HCT116 (cell line): ENCODE data around the gene ZNF567. TPM values are rescaled to one million over a fixed set of nuclear protein-coding genes. Genes with fewer than 3 reads are reported as not detected.

Source experiments
- ATAC-seq: fragments of 200-7000 bp; cut with Tn5 transposase; 2 replicates; pipeline ENCODE4 v1.9.1; 2020; ENCODE audit warnings: mild to moderate bottlenecking, moderate library complexity
- BruUV-seq: library from RNA; stranded (reverse); fragments of 400-500 nt; replicated peaks from 2 replicates; lab custom pipeline; 2021; lab: Mats Ljungman, UMichigan
- CTCF ChIA-PET: fragments of 300-600 bp; sonication (Branson Sonifier 250); formaldehyde crosslinking; loops from one replicate; lab custom pipeline; 2021; ENCODE audit warnings: antibody characterized with exemption; lab: Charles Lee
- POLR2A ChIA-PET: fragments of 300-600, 350-600 bp; sonication (Branson Sonifier 250); formaldehyde crosslinking; loops from one replicate; lab custom pipeline; 2021; ENCODE audit warnings: antibody characterized with exemption; lab: Charles Lee
- RAD21 ChIA-PET, 2 experiments: fragments of 300-600 bp; sonication (Branson Sonifier 250); formaldehyde crosslinking; loops; one replicate each; lab custom pipeline; 2023; ENCODE audit warnings: low total read pairs in 2 of 2; ENCODE audit not compliant: uncharacterized antibody in 2 of 2, unreplicated experiment in 2 of 2, low non-redundant PET in 1 of 2; lab: Charles Lee
- DNase-seq: peaks from one replicate; pipeline ENCODE4 v3.0.0-alpha.2; 2010; ENCODE audit warnings: low read depth, low spot score
- H2AFZ ChIP-seq: fragments of 200-600 bp; shearing (Covaris generic), sonication (generic); 2 replicates; pipeline ENCODE4 v1.6.1; 2017; ENCODE audit warnings: low read depth, mixed run types, mixed read lengths, antibody characterized with exemption, low read length; ENCODE audit not compliant: poor library complexity, severe bottlenecking
- H3K27ac ChIP-seq: 2 replicates; pipeline ENCODE4 v1.5.1; 2012; ENCODE audit warnings: low read depth, low read length
- H3K27me3 ChIP-seq: fragments of 200-600 bp; sonication (generic); 2 replicates; pipeline ENCODE4 v1.6.1; 2016; ENCODE audit warnings: mixed run types, low read length, mixed read lengths; ENCODE audit not compliant: insufficient read depth
- H3K36me3 ChIP-seq, 2 experiments: fragments of 200-500 bp in 1 of 2; fragments of 200-600 bp in 1 of 2; sonication (Bioruptor generic) in 1 of 2; sonication (generic) in 1 of 2; 2 replicates each; pipeline versions ENCODE4 v1.5.1 to v1.6.1; 2014 to 2016; ENCODE audit warnings: low read length in 2 of 2, inconsistent platforms in 1 of 2, mixed read lengths in 1 of 2, mixed run types in 1 of 2; ENCODE audit not compliant: insufficient read depth in 2 of 2, control insufficient read depth in 1 of 2
- H3K4me1 ChIP-seq, 2 experiments: fragments of 200-600 bp in 1 of 2; sonication (generic) in 1 of 2; 2 replicates each; pipeline versions ENCODE4 v1.5.1 to v1.6.1; 2012 to 2017; ENCODE audit warnings: low read length in 2 of 2, inconsistent platforms in 1 of 2, mild to moderate bottlenecking in 1 of 2, mixed read lengths in 1 of 2, mixed run types in 1 of 2, moderate library complexity in 1 of 2; ENCODE audit not compliant: insufficient read depth in 2 of 2, control insufficient read depth in 1 of 2
- H3K4me2 ChIP-seq: fragments of 200-600 bp; sonication (generic); 2 replicates; pipeline ENCODE4 v1.6.1; 2017; ENCODE audit warnings: mixed run types, low read length, mixed read lengths
- H3K4me3 ChIP-seq, 2 experiments: fragments of 200-600 bp in 1 of 2; sonication (generic) in 1 of 2; replicated peaks in 1 of 2; 2 replicates each; pipeline ENCODE4 v1.5.1; 2011 to 2016; ENCODE audit warnings: low read length in 2 of 2, control low read depth in 1 of 2, low read depth in 1 of 2, mild to moderate bottlenecking in 1 of 2, mixed read lengths in 1 of 2, mixed run types in 1 of 2
- H3K79me2 ChIP-seq: fragments of 200-600 bp; sonication (generic); 2 replicates; pipeline ENCODE4 v1.6.1; 2017; ENCODE audit warnings: mild to moderate bottlenecking, mixed run types, low read length, moderate library complexity, mixed read lengths; ENCODE audit not compliant: insufficient read depth
- H3K9ac ChIP-seq: fragments of 200-600 bp; sonication (generic); 2 replicates; pipeline ENCODE4 v1.6.1; 2016; ENCODE audit warnings: low read length, mixed read lengths
- H3K9me2 ChIP-seq: fragments of 200-600 bp; sonication (generic), shearing (Covaris generic); 2 replicates; pipeline ENCODE4 v1.6.1; 2017; ENCODE audit warnings: mixed run types, mild to moderate bottlenecking, moderate library complexity; ENCODE audit not compliant: insufficient read depth
- H3K9me3 ChIP-seq, 2 experiments: fragments of 200-500 bp in 1 of 2; fragments of 200-600 bp in 1 of 2; sonication (Bioruptor generic) in 1 of 2; sonication (generic) in 1 of 2; 2 replicates each; pipeline ENCODE4 v1.6.1; 2014 to 2017; ENCODE audit warnings: low read length in 2 of 2, mixed read lengths in 2 of 2, inconsistent platforms in 1 of 2, low read depth in 1 of 2, mild to moderate bottlenecking in 1 of 2, mixed run types in 1 of 2, moderate library complexity in 1 of 2; ENCODE audit not compliant: control insufficient read depth in 1 of 2, insufficient read depth in 1 of 2
- H4K20me1 ChIP-seq: fragments of 200-600 bp; sonication (generic), shearing (Covaris generic); 2 replicates; pipeline ENCODE4 v1.6.1; 2017; ENCODE audit warnings: mixed run types, mild to moderate bottlenecking, moderate library complexity; ENCODE audit not compliant: insufficient read depth
- CBX3 ChIP-seq: IDR thresholded peaks from 2 replicates; pipeline ENCODE4 v1.6.1; 2012; ENCODE audit warnings: low read depth
- CTCF ChIP-seq, 3 experiments: fragments of 200-600 bp in 1 of 3; sonication (generic) in 1 of 3; IDR thresholded peaks in 2 of 3; conservative IDR thresholded peaks in 1 of 3; 2 replicates each; pipeline ENCODE4 v1.5.1; 2012 to 2017; ENCODE audit warnings: low read depth in 2 of 3, low read length in 2 of 3, antibody characterized with exemption in 1 of 3, borderline replicate concordance in 1 of 3, control low read depth in 1 of 3, mild to moderate bottlenecking in 1 of 3, mixed read lengths in 1 of 3, mixed run types in 1 of 3, moderate library complexity in 1 of 3; ENCODE audit not compliant: insufficient read depth in 1 of 3
- EGR1 ChIP-seq: IDR thresholded peaks from 2 replicates; pipeline ENCODE4 v1.6.1; 2012; ENCODE audit warnings: low read depth
- ELF1 ChIP-seq: IDR thresholded peaks from 2 replicates; pipeline ENCODE4 v1.6.1; 2012; ENCODE audit warnings: low read depth, borderline replicate concordance
- EZH2phosphoT487 ChIP-seq: fragments of 200-600 bp; IDR thresholded peaks from 2 replicates; pipeline ENCODE4 v1.6.1; 2018; ENCODE audit warnings: antibody characterized with exemption, borderline replicate concordance
- FOSL1 ChIP-seq: IDR thresholded peaks from 2 replicates; pipeline ENCODE4 v1.6.1; 2012; ENCODE audit warnings: low read depth
- POLR2A ChIP-seq: IDR thresholded peaks from 2 replicates; pipeline ENCODE4 v1.7.0; 2011; ENCODE audit warnings: borderline replicate concordance; ENCODE audit not compliant: insufficient read depth, insufficient read length; ENCODE audit errors: extremely low read depth
- POLR2AphosphoS5 ChIP-seq: IDR thresholded peaks from 2 replicates; pipeline ENCODE4 v1.6.1; 2011; ENCODE audit warnings: mild to moderate bottlenecking, low read depth, low read length, moderate library complexity
- RAD21 ChIP-seq: IDR thresholded peaks from 2 replicates; pipeline ENCODE4 v1.6.1; 2012; ENCODE audit warnings: low read depth, mild to moderate bottlenecking
- REST ChIP-seq: IDR thresholded peaks from 2 replicates; pipeline ENCODE4 v1.6.1; 2012; ENCODE audit warnings: low read depth
- SIN3A ChIP-seq: IDR thresholded peaks from 2 replicates; pipeline ENCODE4 v1.6.1; 2012; ENCODE audit warnings: low read depth
- SRF ChIP-seq: IDR thresholded peaks from 2 replicates; pipeline ENCODE4 v1.6.1; 2012; ENCODE audit warnings: low read depth
- ZBTB33 ChIP-seq: IDR thresholded peaks from 2 replicates; pipeline ENCODE4 v1.6.1; 2011; ENCODE audit warnings: mild to moderate bottlenecking, low read length, moderate library complexity; ENCODE audit not compliant: insufficient replicate concordance; ENCODE audit errors: extremely low read depth
- ZFX ChIP-seq: fragments of 450-650 bp; IDR thresholded peaks from 2 replicates; pipeline ENCODE4 v1.6.1; 2017
- intact Hi-C: fragments of 100-400 bp; cut with micrococcal nuclease; formaldehyde crosslinking; loops from 2 replicates; pipeline ENCODE4 v1.10.0; 2022
- total RNA-seq: library from RNA; stranded (reverse); gene quantifications from one replicate; pipeline ENCODE4 v1.2.1, GENCODE V29; 2021; ENCODE audit not compliant: unreplicated experiment

ZNF567 gene
- total RNA-seq, 1 experiment from 2014 or later = 5.6 TPM

- Histone ChIP-seq H3K4me2 (no peak overlapping the region), H3K79me2 (peaks cover 70% of the 10 kb centered on the region), H3K27ac (no peak overlapping the region), H3K9me3 (peaks cover 44 to 56% of the 10 kb centered on the region in 2 experiments; a peak in 3 of 4 replicates), H3K4me1 (no peaks in the 10 kb centered on the region), H3K4me3 (no peak overlapping the region), H2AFZ (no peak overlapping the region), H3K36me3 (peaks cover 6 to 26% of the 10 kb centered on the region in 2 experiments; a peak in 3 of 4 replicates), H3K9ac (no peak overlapping the region), H3K9me2 (no peaks in the 10 kb centered on the region), H3K27me3 (no peaks in the 10 kb centered on the region), H4K20me1 (no peaks in the 10 kb centered on the region)
- intact Hi-C loops = no loop called here
- ChIA-PET POLR2A (no interaction called here), CTCF (no interaction called here), RAD21 (no interaction called here)
- TF ChIP-seq SIN3A (no peak), CBX3 (no peak), CTCF (IDR thresholded peaks at IDR 0.05 in 2 of 3, conservative IDR thresholded peaks at IDR 0.05 in 1 of 3; ENCODE audit: borderline replicate concordance in 1 of 3, insufficient read depth in 1 of 3, low read depth in 2 of 3, low read length in 2 of 3) (no peak), REST (no peak), EGR1 (no peak), EZH2phosphoT487 (no peak), POLR2A (no peak), SRF (no peak), ZBTB33 (no peak), POLR2AphosphoS5 (no peak), ZFX (no peak), ELF1 (no peak), FOSL1 (no peak), RAD21 (no peak)
- no TSS peak for BruUV-seq
- DNase-seq = no peak
- ATAC-seq = no peak
These were observed 22.0 kb downstream of the ZNF567 start for GRCh38 chr19:36709423-36709822.
